HEK293 (cell line): ENCODE measurements around the gene NEO1.

Experiments used
- CTCF ChIA-PET: fragments of 350-600 bp; formaldehyde crosslinking; extraction: SDS; loops from one replicate; lab custom pipeline; 2021; ENCODE audit warnings: antibody characterized with exemption; lab: Yijun Ruan, JAX
- POLR2A ChIA-PET: fragments of 300-600 bp; formaldehyde crosslinking; extraction: SDS; loops from one replicate; lab custom pipeline; 2020; ENCODE audit warnings: antibody characterized with exemption, inconsistent platforms; lab: Yijun Ruan, JAX
- H3K27ac ChIP-seq: fragments of 200-500 bp; sonication (Bioruptor generic); 2 replicates; pipeline ENCODE4 v1.5.1; 2014; ENCODE audit warnings: low read depth, low read length, control low read depth, inconsistent platforms; ENCODE audit errors: extremely low read depth
- H3K36me3 ChIP-seq, 2 experiments: fragments of 200-500 bp in 1 of 2; sonication (Bioruptor generic) in 1 of 2; 1 replicate in 1 of 2; 2 replicates in 1 of 2; pipeline ENCODE4 v1.5.1; 2014 to 2017; ENCODE audit warnings: inconsistent platforms in 2 of 2, low read length in 2 of 2; ENCODE audit not compliant: control insufficient read depth in 2 of 2, insufficient read depth in 1 of 2
- H3K4me1 ChIP-seq: fragments of 200-500 bp; sonication (Bioruptor generic); 2 replicates; pipeline ENCODE4 v1.5.1; 2014; ENCODE audit warnings: mild to moderate bottlenecking, low read length, inconsistent platforms; ENCODE audit not compliant: control insufficient read depth, insufficient read depth
- H3K4me3 ChIP-seq: 2 replicates; pipeline ENCODE4 v1.5.1; 2011; ENCODE audit warnings: low read depth, mild to moderate bottlenecking, control low read depth, low read length, moderate library complexity
- H3K9me3 ChIP-seq: fragments of 200-500 bp; sonication (Bioruptor generic); 2 replicates; pipeline ENCODE4 v1.5.1; 2014; ENCODE audit warnings: low read depth, low read length, inconsistent platforms; ENCODE audit not compliant: control insufficient read depth, insufficient read depth
- SALL2 ChIP-seq: fragments of 450-650 bp; formaldehyde crosslinking; IDR thresholded peaks from 2 replicates; pipeline ENCODE4 v1.5.0; 2017; ENCODE audit warnings: missing biosample characterization, mild to moderate bottlenecking, missing genetic modification characterization, borderline replicate concordance
- ZBTB48 ChIP-seq: fragments of 450-650 bp; formaldehyde crosslinking; IDR thresholded peaks from 2 replicates; pipeline ENCODE4 v1.5.1; 2016; ENCODE audit warnings: missing biosample characterization, missing genetic modification characterization
- ZFHX2 ChIP-seq: fragments of 450-650 bp; formaldehyde crosslinking; conservative IDR thresholded peaks from 2 replicates; pipeline ENCODE4 v1.5.1; 2016; ENCODE audit warnings: missing biosample characterization, missing genetic modification characterization
- ZNF174 ChIP-seq: fragments of 450-650 bp; formaldehyde crosslinking; IDR thresholded peaks from 2 replicates; pipeline ENCODE4 v1.5.0; 2017; ENCODE audit warnings: missing biosample characterization, mild to moderate bottlenecking, missing genetic modification characterization
- ZNF214 ChIP-seq: fragments of 450-650 bp; formaldehyde crosslinking; IDR thresholded peaks from 2 replicates; pipeline ENCODE4 v1.5.1; 2017; ENCODE audit warnings: missing biosample characterization, mild to moderate bottlenecking, missing genetic modification characterization, borderline replicate concordance
- ZNF311 ChIP-seq: fragments of 450-650 bp; formaldehyde crosslinking; IDR thresholded peaks from 2 replicates; pipeline ENCODE4 v1.5.1; 2017; ENCODE audit warnings: missing biosample characterization, missing genetic modification characterization, borderline replicate concordance
- ZNF37A ChIP-seq: fragments of 450-650 bp; IDR thresholded peaks from 2 replicates; pipeline ENCODE4 v1.5.1; 2018; ENCODE audit warnings: missing biosample characterization, missing genetic modification characterization
- ZNF544 ChIP-seq: fragments of 450-650 bp; formaldehyde crosslinking; IDR thresholded peaks from 2 replicates; pipeline ENCODE4 v1.5.0; 2017; ENCODE audit warnings: missing biosample characterization, missing genetic modification characterization
- ZNF600 ChIP-seq: fragments of 450-650 bp; formaldehyde crosslinking; IDR thresholded peaks from 2 replicates; pipeline ENCODE4 v1.5.1; 2016; ENCODE audit warnings: missing biosample characterization, missing genetic modification characterization
- ZNF624 ChIP-seq: fragments of 450-650 bp; formaldehyde crosslinking; IDR thresholded peaks from 2 replicates; pipeline ENCODE4 v1.5.1; 2017; ENCODE audit warnings: missing biosample characterization, missing genetic modification characterization
- ZNF707 ChIP-seq: fragments of 450-650 bp; formaldehyde crosslinking; IDR thresholded peaks from 2 replicates; pipeline ENCODE4 v1.5.1; 2016; ENCODE audit warnings: missing biosample characterization, missing genetic modification characterization
- ZNF830 ChIP-seq: fragments of 450-650 bp; IDR thresholded peaks from 2 replicates; pipeline ENCODE4 v1.5.0; 2018; ENCODE audit warnings: missing biosample characterization, missing genetic modification characterization, low read depth, mild to moderate bottlenecking, moderate library complexity
- ZXDB ChIP-seq: fragments of 450-650 bp; formaldehyde crosslinking; IDR thresholded peaks from 2 replicates; pipeline ENCODE4 v1.5.1; 2016; ENCODE audit warnings: missing biosample characterization, missing genetic modification characterization
- TF ChIP-seq, protein P1 (sequence below): fragments of 450-650 bp; formaldehyde crosslinking; IDR thresholded peaks from 2 replicates; pipeline ENCODE4 v1.5.1; 2016; ENCODE audit warnings: missing biosample characterization, missing genetic modification characterization
- TF ChIP-seq, protein P2 (sequence below): fragments of 450-650 bp; formaldehyde crosslinking; IDR thresholded peaks from 2 replicates; pipeline ENCODE4 v1.5.1; 2016; ENCODE audit warnings: missing biosample characterization, missing genetic modification characterization
- TF ChIP-seq, protein P3 (sequence below): fragments of 450-650 bp; formaldehyde crosslinking; conservative IDR thresholded peaks from 2 replicates; pipeline ENCODE4 v1.5.1; 2016; ENCODE audit warnings: low read depth, missing biosample characterization, missing genetic modification characterization
- TF ChIP-seq, protein P4 (sequence below): fragments of 450-650 bp; formaldehyde crosslinking; optimal IDR thresholded peaks from 2 replicates; pipeline ENCODE3; 2016; ENCODE audit warnings: missing biosample characterization, mild to moderate bottlenecking, missing genetic modification characterization

Gene NEO1

DNA sequence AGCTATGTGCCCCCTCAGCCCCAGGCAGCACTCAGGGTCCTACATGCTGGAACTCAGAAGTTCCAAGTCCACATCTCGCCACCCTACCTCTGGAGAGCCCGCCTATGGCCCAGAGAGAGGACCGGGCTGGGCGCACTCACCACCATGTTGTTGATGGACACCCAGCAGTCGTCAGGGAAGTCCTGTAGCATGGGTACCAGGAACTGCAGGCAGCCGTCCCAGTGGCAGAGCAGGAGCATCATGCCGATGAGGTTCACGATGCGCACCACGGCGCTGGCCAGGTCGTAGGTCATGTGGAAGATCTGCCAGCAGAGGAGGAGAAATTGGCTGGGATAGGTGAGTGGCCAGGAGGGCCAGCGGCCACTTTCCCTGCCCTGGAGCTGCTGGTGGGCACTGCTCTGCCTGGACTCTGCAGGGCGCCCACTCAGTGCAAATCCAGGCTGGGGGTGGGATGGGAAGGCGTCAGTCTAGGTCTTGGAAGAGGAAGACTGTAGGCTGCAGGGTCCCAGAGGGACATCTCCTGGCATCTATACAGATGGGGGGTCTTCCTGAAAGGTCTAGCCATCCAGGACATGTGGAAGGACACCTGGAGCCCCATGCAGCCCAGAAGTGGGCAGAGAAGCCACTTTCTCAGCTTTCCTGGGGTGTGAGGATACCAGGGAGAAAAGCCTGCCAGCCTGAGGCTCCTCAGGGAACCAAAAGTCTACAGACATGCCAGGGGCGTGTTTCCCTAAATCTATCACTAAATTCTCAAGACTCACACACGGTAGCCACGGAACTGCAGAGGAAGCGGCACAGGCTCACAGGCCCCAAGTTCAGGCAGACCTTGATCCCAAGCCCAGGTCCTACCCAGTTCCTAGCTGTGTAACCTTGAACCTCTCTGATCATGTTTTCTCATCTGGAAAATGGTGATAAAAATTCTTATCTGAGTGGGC is 280.0 kb downstream of the NEO1 start:
- no peaks in the 10 kb centered on the region for H3K36me3 ChIP-seq
- CTCF ChIA-PET: interaction anchor here (0.7 to 1.1 kb wide), 3 partner anchors 26 to 377 kb away, joined by 3 read pairs; no protein-coding TSS in a partner anchor
- H3K4me3 ChIP-seq: no peak overlapping the region
- TF ChIP-seq, protein P1, sequence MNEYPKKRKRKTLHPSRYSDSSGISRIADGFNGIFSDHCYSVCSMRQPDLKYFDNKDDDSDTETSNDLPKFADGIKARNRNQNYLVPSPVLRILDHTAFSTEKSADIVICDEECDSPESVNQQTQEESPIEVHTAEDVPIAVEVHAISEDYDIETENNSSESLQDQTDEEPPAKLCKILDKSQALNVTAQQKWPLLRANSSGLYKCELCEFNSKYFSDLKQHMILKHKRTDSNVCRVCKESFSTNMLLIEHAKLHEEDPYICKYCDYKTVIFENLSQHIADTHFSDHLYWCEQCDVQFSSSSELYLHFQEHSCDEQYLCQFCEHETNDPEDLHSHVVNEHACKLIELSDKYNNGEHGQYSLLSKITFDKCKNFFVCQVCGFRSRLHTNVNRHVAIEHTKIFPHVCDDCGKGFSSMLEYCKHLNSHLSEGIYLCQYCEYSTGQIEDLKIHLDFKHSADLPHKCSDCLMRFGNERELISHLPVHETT (tag by site-specific recombination): no peak
- TF ChIP-seq ZNF624 (tag by site-specific recombination) (no peak), ZFHX2 (tag by site-specific recombination) (peak; percentile 17; the same call in 1 of the 2 replicates)
- TF ChIP-seq, protein P2, sequence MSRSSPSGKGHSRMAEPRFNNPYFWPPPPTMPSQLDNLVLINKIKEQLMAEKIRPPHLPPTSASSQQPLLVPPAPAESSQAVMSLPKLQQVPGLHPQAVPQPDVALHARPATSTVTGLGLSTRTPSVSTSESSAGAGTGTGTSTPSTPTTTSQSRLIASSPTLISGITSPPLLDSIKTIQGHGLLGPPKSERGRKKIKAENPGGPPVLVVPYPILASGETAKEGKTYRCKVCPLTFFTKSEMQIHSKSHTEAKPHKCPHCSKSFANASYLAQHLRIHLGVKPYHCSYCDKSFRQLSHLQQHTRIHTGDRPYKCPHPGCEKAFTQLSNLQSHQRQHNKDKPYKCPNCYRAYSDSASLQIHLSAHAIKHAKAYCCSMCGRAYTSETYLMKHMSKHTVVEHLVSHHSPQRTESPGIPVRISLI (tag by site-specific recombination): no peak
- TF ChIP-seq, all 188 proteins: peak for 1
- Histone ChIP-seq H3K4me1 (no peaks in the 10 kb centered on the region), H3K9me3 (no peaks in the 10 kb centered on the region), H3K27ac (no peak overlapping the region)
- POLR2A ChIA-PET: no interaction called here

DNA sequence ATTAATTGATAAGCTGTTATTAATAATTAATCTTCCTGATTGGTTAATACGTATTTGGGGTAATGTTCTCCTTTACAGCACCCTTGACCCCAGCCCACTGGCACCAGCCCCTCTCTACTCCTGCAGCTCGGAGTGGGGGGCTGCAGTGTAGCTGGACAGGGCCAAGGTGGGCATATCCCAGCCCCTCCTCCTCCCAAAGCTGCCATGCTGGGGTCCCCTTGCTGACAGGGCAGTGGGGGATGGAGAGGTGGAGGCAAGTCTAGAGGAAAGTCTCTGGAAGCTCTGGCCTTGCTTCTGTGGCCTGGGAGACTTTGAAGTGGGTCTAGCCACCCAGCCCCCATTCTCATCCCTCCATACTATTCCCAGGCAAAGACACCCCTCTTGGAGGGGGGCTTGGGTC is 280.7 kb downstream of the NEO1 start:
- H3K9me3 ChIP-seq: no peaks in the 10 kb centered on the region
- no peak overlapping the region for H3K27ac ChIP-seq
- ChIA-PET POLR2A (interaction anchor here (0.6 kb wide), 1 partner anchor 148 kb away, joined by 5 read pairs; no protein-coding TSS in a partner anchor), CTCF (interaction anchor here (0.5 to 1.8 kb wide), 3 partner anchors 8 to 553 kb away, joined by 3 to 7 read pairs (median 4); no protein-coding TSS in a partner anchor)
- H3K4me1 ChIP-seq: no peaks in the 10 kb centered on the region
- H3K4me3 ChIP-seq: no peak overlapping the region
- no peaks in the 10 kb centered on the region for H3K36me3 ChIP-seq
- TF ChIP-seq ZNF174 (tag by site-specific recombination): no peak
- TF ChIP-seq ZNF311 (tag by site-specific recombination): no peak
- no peak for TF ChIP-seq ZNF707
- no peak for TF ChIP-seq ZNF624 (tag by site-specific recombination)
- TF ChIP-seq, protein P3, sequence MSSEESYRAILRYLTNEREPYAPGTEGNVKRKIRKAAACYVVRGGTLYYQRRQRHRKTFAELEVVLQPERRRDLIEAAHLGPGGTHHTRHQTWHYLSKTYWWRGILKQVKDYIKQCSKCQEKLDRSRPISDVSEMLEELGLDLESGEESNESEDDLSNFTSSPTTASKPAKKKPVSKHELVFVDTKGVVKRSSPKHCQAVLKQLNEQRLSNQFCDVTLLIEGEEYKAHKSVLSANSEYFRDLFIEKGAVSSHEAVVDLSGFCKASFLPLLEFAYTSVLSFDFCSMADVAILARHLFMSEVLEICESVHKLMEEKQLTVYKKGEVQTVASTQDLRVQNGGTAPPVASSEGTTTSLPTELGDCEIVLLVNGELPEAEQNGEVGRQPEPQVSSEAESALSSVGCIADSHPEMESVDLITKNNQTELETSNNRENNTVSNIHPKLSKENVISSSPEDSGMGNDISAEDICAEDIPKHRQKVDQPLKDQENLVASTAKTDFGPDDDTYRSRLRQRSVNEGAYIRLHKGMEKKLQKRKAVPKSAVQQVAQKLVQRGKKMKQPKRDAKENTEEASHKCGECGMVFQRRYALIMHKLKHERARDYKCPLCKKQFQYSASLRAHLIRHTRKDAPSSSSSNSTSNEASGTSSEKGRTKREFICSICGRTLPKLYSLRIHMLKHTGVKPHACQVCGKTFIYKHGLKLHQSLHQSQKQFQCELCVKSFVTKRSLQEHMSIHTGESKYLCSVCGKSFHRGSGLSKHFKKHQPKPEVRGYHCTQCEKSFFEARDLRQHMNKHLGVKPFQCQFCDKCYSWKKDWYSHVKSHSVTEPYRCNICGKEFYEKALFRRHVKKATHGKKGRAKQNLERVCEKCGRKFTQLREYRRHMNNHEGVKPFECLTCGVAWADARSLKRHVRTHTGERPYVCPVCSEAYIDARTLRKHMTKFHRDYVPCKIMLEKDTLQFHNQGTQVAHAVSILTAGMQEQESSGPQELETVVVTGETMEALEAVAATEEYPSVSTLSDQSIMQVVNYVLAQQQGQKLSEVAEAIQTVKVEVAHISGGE: no peak
- no peak for TF ChIP-seq ZNF37A
- no peak for TF ChIP-seq ZNF214
- no peak for TF ChIP-seq ZNF544 (tag by site-specific recombination)

DNA sequence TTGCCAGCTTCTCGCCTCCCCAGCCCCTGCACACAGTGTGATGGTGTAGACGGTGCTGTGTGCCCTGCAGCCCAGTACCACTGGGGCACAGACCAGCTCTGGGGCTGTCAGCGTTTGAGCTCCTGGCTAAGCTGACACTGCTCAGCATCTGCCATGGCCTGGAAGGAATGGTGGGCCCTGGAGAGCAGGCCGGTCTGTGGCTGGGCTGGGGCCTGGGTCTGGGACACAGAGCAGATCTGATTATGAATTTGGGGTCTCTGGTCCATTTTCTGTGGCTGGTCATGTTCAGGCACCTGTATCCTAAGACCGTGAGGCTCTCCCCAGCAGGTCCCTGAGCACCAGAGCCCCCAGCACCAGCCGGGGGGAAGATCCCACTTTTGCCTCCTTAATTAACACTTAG is 281.8 kb downstream of the NEO1 start:
- POLR2A ChIA-PET: no interaction called here
- Histone ChIP-seq H3K4me3 (no peak overlapping the region), H3K36me3 (no peaks in the 10 kb centered on the region), H3K4me1 (no peaks in the 10 kb centered on the region), H3K9me3 (no peaks in the 10 kb centered on the region), H3K27ac (no peak overlapping the region)
- CTCF ChIA-PET: interaction anchor here (0.6 to 1.8 kb wide), 3 partner anchors 9 to 577 kb away, joined by 3 to 7 read pairs (median 3); no protein-coding TSS in a partner anchor
- TF ChIP-seq, protein P4, sequence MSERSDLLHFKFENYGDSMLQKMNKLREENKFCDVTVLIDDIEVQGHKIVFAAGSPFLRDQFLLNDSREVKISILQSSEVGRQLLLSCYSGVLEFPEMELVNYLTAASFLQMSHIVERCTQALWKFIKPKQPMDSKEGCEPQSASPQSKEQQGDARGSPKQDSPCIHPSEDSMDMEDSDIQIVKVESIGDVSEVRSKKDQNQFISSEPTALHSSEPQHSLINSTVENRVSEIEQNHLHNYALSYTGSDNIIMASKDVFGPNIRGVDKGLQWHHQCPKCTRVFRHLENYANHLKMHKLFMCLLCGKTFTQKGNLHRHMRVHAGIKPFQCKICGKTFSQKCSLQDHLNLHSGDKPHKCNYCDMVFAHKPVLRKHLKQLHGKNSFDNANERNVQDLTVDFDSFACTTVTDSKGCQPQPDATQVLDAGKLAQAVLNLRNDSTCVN (tag by site-specific recombination): no peak
- TF ChIP-seq ZNF600 (tag by site-specific recombination) (no peak), ZNF830 (no peak), SALL2 (tag by site-specific recombination) (no peak), ZBTB48 (tag by site-specific recombination) (no peak), ZXDB (no peak)
